DMS53 (cell line): Measurements from ENCODE around the gene RAD23A.

Experiments
- DNase-seq: peaks from one replicate; lab custom pipeline; 2025; lab: John Stamatoyannopoulos, UW

Gene RAD23A

DNA sequence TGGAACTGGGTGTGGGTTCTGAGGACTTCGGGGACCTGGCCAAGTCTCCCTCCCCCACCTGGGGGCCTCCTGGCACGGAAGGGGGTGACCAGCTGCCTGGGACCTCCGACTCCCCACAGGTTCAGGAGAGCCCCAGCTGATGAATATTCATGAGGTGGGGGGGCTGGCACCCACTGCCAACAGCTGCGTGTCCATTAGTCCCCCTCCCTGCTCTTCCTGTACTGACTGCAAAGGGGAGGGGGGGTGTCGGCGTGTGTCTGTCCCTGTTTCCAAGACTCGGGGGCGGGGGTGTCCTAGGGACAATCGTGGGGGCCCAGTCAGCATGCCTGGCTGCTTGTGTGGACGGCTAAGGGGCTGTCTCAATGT is 39.0 kb downstream of the RAD23A start:
- no peak for DNase-seq

DNA sequence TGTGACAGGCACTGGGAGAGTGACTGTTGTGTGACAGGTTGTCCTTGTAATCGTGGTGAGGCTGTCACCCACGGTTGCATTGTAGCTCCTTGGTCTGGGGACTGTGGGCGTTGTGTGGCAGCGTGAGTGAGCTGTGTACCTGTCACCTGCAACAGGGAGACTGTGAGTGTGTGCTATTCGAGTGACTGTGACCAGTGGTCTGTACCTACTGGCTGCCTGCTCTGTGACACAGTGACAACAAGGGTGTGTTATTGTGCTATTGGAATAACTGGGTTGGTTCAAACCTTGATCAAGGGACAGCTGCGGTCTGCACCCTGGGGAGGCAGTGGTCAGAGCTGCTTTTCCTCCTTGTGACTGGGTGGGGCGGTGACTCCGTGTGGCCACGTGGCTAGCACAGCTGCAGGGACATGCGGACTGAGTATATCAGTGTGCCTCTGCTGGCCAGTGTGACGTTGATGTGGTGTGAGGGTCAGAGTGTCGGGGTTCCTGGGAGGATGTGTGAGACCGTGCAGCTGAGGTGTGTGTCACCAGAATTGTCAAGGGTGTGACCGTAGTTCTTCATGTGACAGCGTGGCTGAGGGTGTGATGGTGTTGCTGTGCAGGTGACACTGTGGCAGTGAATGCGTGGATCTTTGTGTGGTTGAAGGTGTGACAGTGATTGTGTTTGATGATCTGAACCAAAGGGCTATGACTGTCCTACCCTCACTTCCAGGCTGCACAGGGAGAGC is 39.6 kb downstream of the RAD23A start:
- peak; percentile 80 for DNase-seq

DNA sequence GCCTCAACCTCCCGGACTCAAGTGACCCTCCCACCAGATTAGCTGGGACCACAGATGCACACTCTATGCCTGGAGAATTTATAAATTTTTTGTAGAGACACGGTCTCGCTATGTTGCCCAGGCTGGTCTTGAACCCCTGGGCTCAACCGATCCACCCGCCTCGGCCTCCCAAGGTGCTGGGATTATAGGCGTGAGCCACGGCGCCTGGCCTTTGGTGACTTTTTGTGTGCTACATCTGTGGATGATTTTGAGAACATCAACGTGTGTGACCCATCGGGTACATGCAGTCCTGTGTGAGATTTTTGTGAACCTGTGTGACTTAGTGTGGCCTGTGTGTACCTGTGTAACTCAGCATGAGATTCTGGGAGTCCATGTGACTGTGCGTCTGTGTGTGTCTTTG is 41.1 kb downstream of the RAD23A start:
- DNase-seq, result no peak

DNA sequence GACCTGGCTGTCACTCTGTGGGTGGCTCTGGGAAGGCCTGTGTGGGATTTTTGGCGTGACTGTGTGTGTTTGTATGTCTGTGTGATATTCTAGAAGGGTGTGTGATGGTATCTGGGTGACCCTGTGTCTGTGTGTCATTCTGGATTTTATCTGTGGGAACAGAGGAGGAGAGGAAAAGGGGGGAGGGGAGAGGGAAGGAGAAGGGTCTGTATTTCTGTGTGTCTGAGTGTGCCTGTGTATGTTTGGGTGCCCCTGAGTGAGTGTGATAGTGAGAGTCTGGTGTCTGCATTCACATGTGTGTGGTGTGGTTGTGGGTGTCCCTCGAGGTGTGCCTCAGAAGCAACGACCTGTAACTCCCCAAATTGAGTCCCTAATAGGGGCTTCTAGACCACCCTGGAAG is 41.5 kb downstream of the RAD23A start:
- DNase-seq, result no peak

DNA sequence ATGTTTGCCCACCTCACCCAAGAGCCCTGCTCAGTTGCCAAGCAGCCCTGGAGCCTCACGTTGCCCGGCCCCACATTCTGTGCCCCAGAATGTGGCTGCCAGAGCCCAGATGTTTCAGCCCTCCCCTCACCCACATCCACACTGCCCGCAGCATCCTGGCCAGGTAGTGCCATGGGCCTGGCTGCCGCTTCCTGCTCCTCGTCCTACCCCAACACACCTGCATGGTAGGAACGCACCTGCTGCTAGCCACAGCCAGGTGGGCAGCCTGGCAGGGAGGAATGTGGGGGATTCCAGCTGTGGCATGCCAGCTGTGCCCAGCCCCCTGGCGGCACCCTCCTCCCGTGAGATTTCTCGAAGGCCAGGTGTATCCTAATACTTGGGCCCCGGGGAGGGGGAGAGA is 42.1 kb downstream of the RAD23A start:
- DNase-seq, result peak; percentile 24

DNA sequence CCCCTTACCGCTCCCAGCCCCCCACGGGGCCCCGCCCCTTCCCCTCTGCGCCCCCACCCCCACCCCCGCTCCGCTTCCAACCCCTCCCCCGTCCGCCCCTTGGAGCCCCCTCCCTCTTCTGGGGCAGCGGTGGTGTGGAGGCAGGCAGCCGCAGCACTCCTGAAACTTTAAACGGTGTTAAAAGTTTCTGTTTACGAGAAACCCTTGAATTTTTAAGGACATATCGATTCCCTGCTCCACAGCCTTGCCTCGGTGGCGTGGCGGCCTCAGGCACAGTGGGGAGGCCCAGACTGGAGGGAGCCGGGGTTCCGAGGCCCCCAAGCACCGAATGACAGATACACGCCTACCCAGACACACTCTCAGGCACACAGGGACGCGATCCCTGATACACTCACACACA is 44.8 kb downstream of the RAD23A start:
- no peak for DNase-seq

DNA sequence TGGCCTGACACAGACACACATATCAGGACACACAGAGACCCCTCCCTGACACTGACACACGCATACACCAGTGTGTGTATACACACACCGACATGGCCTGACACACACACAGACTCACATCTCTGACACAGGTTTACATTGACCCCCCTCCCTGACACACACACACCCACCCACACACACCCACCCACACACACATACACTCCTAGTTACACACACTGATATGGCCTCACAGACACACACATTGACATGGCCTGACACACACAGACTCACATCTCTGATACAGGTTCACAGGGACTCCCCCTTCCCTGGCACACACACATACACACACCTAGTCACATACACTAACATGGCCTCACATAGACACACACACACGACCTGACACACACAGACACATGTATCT is 45.2 kb downstream of the RAD23A start:
- no peak for DNase-seq

DNA sequence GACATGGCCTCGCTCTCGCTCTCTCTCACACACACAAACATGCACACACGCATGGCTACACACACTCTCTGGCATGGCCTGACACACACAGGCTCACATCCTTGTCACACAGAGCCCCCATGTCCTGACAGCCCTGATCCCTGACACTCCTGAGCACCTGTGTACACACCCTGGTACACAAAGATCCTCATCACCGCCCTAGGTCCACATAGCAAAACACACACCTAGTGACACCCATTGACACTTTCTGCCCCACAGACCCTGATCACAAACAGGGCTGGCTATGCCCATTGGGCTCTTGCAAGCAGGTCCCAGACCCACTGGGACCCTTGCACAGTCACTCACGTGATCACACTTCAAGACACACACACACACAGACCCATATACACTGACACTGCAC is 45.6 kb downstream of the RAD23A start:
- peak; percentile 26 for DNase-seq

DNA sequence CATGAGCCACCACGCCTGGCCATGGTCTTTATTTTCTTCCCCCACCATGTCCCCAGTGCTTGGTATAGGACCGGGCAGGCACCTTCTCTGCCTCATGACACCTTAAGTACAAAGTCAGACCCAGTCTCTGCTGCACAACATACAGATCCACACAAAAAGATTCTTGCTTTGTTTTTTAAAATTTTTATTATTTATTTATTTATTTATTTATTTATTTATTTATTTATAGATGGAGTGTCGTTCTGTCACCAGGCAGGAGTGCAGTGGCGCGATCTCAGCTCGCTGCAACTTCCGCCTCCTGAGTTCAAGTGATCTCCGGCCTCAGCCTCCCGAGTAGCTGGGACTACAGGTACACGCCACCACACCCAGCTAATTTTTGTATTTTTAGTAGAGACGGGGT is 47.1 kb downstream of the RAD23A start:
- DNase-seq, result no peak

DNA sequence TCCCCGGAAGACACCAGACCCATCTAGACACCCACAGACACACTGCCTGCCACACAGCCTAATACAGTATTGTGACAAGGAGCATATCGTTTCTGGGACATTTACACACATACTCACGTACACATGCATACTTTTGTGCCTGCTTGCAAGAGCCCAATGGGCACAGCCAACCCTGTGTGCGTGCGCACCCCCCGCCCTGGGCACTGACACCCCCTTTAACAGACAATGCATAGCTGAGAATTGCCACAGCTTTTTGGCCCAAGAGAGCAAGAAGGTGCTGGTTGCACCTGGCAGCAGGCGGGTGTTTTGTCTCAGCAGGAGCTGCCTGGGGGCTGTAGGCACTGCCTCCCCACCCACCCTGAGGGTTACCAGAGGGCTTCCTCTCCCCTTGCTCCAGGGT is 47.9 kb downstream of the RAD23A start:
- DNase-seq, result no peak

DNA sequence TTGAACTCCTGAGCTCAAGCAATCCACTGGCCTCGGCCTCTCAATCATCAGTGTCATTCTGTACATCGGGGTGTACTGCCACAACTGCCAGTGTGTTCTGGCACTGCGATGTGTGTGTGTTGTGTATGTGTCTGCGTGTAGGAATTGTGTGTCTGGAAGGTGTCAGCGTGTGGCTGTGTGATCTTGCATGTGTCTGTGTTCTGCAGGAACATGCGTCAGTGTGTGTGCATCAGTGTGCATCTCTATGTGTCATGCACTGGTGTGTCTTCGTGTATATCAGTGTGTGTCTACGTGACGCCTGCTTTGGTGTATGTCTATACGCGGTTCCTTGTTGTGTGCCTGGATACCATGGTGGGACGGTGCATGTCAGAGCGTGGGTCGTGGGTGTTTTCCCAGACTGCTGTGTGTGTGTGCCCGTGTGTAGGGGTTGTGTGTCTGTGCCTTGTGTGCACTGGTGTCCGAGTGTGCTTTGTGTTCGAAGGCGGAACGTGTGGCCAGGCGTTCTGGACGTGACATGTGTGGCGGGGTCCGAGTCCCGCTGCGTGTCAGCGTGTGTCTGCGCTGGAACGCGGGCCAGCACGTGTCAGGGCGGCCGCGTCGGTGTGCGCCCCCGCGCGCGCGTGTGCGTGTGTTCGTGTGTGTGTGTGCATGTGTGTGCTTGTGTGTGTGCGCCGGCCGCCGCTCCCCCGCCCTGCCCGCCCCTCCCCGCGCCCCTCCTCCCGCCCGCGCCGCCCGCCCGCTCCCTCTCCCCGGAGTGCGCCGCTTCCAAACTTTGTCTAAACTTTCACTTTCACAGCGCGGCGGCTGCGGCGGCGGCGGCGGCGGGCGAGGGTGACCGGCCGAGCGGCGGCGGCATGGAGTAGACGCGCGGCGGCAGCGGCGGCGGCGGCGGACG is 49.3 kb downstream of the RAD23A start, which contains the start of gene NFIX:
Gene NFIX, plus strand, starts transcription at position 775 of the 895 bp plus-strand sequence. CDS start 363 bp downstream, outside the sequence.
- peak; percentile 34 for DNase-seq

DNA sequence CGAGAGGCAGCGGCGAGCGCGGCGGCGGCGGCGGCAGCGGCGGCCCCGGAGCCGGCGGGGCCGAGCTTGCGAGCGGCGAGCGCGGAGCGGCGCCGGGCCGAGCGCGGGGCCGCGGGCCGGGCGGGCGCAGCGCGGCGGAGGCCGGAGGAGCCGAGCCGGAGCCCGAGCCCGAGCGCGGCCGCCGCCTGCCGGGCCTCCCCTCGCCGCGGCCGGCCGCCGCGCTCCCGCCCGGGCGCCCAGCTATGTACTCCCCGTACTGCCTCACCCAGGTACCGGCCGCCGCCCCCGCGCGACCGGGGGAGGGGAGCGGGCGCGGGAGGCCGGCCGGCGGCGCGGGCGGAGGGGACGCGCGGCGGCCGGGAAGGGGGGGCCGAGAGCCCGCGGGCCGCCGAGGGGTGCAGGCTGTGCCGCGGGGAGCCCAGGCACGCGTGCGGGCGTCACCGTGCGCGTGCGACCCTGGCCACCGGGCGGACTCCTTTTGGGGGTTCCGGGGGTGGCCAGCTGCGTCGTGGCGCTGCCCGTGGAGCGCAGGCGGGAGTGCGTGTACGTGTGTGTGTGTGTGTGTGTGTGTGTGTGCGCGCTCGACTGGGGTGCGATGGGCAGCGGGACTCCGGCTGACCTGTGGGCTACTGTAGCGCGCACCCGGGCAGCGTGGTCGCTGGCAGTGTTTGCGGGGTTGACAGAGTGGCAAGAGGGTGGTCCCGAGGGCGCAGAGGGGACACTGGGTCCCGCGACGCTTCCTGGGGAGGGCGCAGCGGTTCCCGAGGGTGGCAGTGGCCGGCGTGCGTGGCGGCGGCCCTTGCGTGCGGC is 50.1 kb downstream of the RAD23A start:
- DNase-seq, result peak; percentile 54

DNA sequence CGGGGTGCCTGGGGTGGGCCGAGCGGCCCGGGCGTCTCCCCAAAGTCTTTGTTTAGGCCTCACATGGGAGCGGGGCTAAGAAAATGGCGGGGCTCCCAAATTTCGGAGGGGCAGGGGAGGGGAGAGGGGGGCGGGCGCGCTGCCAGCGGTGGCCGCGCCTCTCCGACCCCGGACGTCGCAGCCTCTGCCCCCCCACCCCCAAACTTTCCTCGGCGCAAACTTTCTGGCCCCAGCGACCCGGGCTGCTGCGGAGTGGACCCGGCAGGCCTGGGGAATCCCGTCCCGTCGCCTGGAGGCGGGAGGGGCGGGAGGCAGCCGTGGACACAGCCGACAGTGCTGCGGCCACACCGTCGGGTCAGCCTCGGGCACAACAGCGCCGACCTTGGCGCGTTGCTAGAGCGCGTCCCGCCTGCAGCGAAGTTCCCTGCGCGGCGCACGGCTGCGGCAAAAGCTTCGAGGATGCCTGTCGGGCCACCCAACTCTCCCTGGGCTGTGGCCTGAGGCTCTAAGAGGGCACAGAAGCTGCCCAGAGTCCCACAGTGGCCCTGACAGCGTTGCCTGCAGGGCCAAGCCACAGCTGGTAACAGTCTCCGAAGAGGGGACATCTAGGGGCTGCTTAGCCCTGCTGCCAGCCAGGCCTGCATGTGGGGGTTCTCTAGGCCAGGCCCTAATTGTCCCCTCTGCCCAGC is 50.9 kb downstream of the RAD23A start:
- DNase-seq, result peak; percentile 21

DNA sequence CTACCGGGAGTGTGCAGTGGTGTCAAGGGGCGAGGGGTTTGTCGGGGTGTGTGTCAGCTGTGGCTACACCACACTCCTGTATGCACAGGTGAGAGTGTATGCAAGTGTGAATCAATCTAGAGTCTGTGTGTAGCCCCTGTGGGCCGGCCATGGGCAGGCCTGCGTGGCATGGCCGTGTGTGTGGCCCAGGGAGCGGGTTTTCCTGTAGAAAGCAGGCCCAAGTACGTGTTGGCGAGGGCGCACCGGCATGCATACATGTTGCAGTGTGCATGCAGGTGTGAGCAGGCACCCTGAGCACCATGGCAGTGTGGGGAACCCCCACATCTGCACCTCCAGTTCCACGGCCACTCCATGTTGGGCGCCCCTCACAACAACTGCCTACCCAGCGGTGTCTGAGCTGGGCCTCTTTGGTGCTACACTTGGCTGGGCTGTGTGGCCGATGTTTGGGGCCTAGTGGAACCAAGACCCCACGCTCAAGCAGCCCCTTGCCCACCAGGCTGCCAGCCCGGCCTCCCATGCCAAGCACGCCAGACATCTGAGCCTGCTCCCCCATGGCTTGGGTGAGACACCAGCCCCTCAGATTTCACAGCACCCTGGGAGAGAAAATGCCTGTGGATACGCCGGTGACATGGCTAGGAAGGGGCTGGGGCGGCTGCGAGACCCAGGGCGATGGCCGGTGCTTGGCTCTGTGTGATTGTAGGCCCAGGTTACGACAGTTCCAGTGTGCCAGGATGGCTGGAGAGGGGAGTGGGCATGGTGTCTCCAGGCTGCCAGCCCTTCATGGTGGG is 51.7 kb downstream of the RAD23A start:
- DNase-seq, result no peak

DNA sequence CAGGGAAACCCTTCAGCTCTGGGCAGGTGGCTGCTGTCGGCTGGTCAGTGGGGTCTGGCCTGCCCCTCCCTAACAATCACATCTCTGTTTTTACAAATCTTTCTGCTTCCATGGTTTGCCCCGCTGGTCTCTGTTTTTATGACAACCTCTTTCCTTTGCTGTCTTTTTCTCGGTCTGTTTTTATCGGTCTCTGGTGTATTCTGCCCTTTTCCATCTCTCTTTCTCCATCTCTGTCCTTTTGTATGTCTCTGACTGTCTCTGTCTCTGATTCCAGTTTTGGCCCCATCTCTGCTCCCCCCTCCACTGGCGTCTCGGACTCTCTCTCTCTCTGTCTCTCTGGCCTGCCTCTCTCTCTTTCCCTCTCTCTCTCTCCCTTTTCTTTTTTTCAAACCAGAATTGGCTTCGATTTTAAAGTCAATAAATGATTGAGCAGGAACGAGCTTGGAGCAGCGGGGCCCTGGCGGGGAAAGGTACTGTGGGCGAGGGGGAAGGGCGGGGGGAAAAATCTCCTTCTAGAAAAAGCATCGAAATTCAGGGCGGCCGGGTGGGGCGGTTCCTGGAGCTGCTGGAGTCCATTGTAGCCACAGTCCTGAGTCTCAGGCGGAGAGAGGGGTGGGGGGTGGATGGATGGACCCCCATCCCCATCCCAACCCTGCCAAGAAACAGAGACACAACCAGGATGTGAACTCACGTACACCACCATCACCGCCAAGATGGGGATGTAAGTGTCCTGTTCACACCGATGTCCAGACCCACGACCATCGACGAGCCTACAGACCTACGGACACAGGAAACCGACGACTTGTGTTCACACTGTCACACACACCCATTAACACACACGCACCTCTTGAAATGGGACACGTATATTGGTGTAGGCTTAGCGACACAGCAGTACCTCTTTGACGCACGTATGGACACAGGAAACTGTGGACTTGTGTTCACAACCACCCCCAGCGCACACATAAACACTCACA is 52.6 kb downstream of the RAD23A start:
- DNase-seq, result no peak

DNA sequence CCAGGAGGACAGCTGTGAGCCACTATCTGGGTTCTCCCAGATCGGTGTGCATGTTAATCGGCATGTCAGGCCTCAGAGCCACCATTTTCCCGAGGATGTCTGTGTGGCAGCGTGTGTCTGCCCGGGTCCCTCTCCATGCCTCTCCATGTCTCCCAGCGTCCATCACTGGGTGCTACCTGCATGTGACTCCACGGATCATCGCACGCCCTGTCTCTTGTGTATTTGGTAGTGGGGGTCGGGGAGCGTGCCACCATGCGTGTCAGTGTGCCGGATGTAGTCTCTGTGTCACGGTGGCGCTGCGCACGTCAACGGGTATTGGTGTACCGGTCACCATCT is 55.5 kb downstream of the RAD23A start:
- no peak for DNase-seq

DNA sequence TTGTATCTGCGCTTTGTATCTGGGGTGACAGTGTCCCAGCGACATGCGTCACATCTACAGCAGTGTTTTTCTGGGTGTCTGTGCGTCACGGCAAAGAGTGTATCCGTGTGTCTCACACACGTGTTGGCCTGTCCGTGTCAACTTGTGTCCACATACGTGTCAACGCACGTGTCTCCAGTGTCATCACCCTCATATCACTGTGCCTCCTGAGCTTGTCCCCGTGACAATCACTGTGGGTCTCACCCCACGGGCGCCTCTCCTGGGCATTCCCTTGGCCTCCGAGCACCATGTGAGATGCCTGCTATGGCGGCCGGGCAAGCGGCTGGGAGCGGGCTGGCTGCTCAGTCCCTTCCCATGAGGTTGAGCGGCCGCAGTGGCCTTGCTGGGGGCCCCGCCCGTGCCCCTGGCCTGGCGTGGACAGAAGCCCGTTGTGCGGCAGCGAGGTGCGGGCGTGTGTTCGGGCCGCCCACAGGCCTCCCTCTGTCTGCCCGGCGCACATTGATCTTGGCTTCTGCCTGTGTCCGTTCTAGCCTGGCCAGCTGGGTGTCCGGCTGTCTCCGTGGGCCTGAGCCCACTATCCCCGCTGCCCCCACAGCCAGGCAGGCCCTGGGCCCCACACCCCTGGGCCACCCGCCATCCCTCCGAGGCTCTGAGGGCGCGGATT is 56.0 kb downstream of the RAD23A start:
- no peak for DNase-seq

DNA sequence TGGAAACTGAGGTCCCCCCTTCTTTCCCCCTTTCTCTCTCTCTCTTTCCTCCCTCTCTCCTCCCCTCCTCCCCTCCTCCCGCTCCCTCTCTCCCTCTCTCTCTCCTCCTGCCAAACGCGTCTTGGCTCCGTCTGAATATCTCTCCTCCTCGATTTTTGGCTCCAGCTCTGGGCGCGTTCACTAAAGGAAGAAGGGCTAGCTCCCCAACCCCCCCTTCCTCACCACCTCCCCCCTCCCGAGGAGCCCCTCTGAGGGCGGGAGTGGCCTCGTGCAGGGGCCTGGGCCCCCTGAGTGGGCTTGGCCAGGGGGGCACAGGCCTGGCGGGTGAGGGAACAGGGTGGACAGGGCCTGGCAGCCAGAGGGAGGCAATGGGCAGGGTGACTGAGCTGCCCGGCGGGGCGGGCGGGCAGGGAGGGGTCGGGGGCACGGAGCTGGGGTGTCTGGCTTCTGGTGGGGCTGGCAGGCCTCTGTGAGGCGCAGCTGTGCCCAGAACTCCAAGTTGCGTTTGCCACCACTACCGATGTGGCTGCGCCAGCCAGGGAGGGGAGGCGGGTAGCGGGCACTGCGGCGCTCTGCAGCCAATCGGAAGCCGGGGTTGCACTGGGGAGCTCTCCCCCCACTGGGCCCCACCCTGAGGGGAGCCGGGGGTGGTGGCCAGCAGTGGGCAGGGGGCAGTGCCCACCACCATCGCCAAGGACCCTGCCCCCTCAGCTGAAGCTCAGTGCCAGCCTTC is 56.7 kb downstream of the RAD23A start:
- DNase-seq, result no peak

DNA sequence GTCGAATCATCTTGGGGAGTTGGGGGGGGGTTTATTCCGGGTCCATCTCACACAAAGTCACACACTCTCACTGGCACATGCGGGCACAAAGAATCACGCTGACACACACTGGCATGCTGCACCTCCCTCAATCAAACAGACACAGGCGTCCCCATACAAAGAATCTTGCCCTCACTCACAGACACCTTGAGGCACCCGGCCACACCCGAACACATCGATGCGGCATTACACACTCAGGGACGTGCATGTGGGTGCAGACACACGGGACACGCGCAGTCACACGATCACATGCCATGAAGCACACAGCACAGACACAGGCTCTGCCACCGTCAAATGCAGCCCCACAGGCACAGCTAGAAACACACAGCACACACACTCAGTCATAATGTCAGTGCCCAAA is 57.4 kb downstream of the RAD23A start:
- DNase-seq, result no peak
